ENCODE results near the gene RANBP3L. TPM values are rescaled to one million over a fixed set of nuclear protein-coding genes. Genes with fewer than 3 reads are reported as not detected.

RANBP3L gene
- total RNA-seq, 3 donors from 2014 or later (not counting 1 experiment from before 2014, with no cell fraction given) = not detected

GRCh38 chr5:36217567-36217966, 84.1 kb downstream of the RANBP3L start:
- Histone ChIP-seq H3K36me3 (ENCODE audit: control insufficient read depth, insufficient read depth, low read length) (peaks cover 39% of the 10 kb centered on the region), H3K9me3 (ENCODE audit: control insufficient read depth, insufficient read depth, low read length) (no peaks in the 10 kb centered on the region), H3K27me3 (ENCODE audit: control insufficient read depth, insufficient read depth, low read length) (no peaks in the 10 kb centered on the region), H3K4me3 (ENCODE audit: low read length) (no peak overlapping the region), H3K27ac (ENCODE audit: low read length) (no peak overlapping the region), H3K4me1 (ENCODE audit: control insufficient read depth, insufficient read depth, low read length) (no peaks in the 10 kb centered on the region)
- Mint-ChIP-seq H3K36me3 (no peaks in the 10 kb centered on the region), H3K9me3 (no peaks in the 10 kb centered on the region), H3K4me3 (no peak overlapping the region), H3K27me3 (ENCODE audit: low read depth in 2 of 2) (no peaks in the 10 kb centered on the region), H3K27ac (no peak overlapping the region), H3K4me1 (no peaks in the 10 kb centered on the region)
- intact Hi-C loops (cut with micrococcal nuclease) = no loop called here
- 100% methylated on average over 1 of the region's 1 CpG for WGBS (ENCODE audit: insufficient coverage)
- TF ChIP-seq CTCF (IDR thresholded peaks at IDR 0.05) = no peak
- DNase-seq (no peak), ATAC-seq (no peak)

DNA sequence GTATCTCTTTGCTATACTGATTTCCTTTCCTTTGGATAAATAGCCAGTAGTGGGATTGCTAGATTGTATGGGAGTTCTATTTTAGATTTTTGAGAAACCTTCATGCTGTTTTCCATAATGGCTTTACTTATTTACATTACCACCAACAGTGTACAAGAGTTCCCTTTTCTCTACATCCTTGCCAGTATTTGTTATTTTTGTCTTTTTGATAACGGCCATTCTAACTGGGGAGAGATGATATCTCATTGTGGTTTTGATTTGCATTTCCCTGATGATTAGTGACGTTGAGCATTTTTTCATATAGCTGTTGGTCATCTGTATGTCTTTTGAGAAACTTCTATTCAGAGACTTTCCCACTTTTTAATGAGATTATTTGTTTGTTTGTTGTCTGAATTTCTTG, 85.8 kb downstream of the RANBP3L start:
- no peaks in the 10 kb centered on the region for H3K36me3 Mint-ChIP-seq
- intact Hi-C loops (cut with micrococcal nuclease) = no loop called here
- WGBS (ENCODE audit: insufficient coverage) = 44% methylated on average over 2 of the region's 2 CpGs

GRCh38 chr5:36214436-36214835, 87.3 kb downstream of the RANBP3L start:
- no peaks in the 10 kb centered on the region for H3K27me3 Mint-ChIP-seq (ENCODE audit: low read depth in 2 of 2)
- H3K27ac ChIP-seq (ENCODE audit: low read length) = no peak overlapping the region
- H3K9me3 Mint-ChIP-seq = no peaks in the 10 kb centered on the region
- no peak for TF ChIP-seq CTCF (IDR thresholded peaks at IDR 0.05)
- no peak overlapping the region for H3K4me3 Mint-ChIP-seq
- WGBS (ENCODE audit: insufficient coverage) = 96% methylated on average over 3 of the region's 3 CpGs
- no peak overlapping the region for H3K4me3 ChIP-seq (ENCODE audit: low read length)
- no peaks in the 10 kb centered on the region for H3K4me1 ChIP-seq (ENCODE audit: control insufficient read depth, insufficient read depth, low read length)
- H3K27me3 ChIP-seq (ENCODE audit: control insufficient read depth, insufficient read depth, low read length) = no peaks in the 10 kb centered on the region
- H3K27ac Mint-ChIP-seq = no peak overlapping the region
- H3K36me3 Mint-ChIP-seq = no peaks in the 10 kb centered on the region
- no peaks in the 10 kb centered on the region for H3K9me3 ChIP-seq (ENCODE audit: control insufficient read depth, insufficient read depth, low read length)
- DNase-seq = peak in 1 of 2 donors; percentile 15
- H3K36me3 ChIP-seq (ENCODE audit: control insufficient read depth, insufficient read depth, low read length) = peaks cover 30% of the 10 kb centered on the region
- intact Hi-C loops (cut with micrococcal nuclease) = no loop called here
- no peak for ATAC-seq
- H3K4me1 Mint-ChIP-seq = no peaks in the 10 kb centered on the region

More for the DNA sequence above, 85.8 kb downstream of the RANBP3L start:
- ATAC-seq = no peak
- Mint-ChIP-seq H3K9me3 (no peaks in the 10 kb centered on the region), H3K27ac (no peak overlapping the region), H3K4me3 (no peak overlapping the region), H3K4me1 (no peaks in the 10 kb centered on the region), H3K27me3 (ENCODE audit: low read depth in 2 of 2) (no peaks in the 10 kb centered on the region)
- no peak overlapping the region for H3K27ac ChIP-seq (ENCODE audit: low read length)
- no peak for DNase-seq
- no peak for TF ChIP-seq CTCF (IDR thresholded peaks at IDR 0.05)
- peaks cover 38% of the 10 kb centered on the region for H3K36me3 ChIP-seq (ENCODE audit: control insufficient read depth, insufficient read depth, low read length)
- H3K27me3 ChIP-seq (ENCODE audit: control insufficient read depth, insufficient read depth, low read length) = no peaks in the 10 kb centered on the region
- H3K9me3 ChIP-seq (ENCODE audit: control insufficient read depth, insufficient read depth, low read length) = no peaks in the 10 kb centered on the region
- H3K4me3 ChIP-seq (ENCODE audit: low read length) = no peak overlapping the region
- H3K4me1 ChIP-seq (ENCODE audit: control insufficient read depth, insufficient read depth, low read length) = no peaks in the 10 kb centered on the region

- Histone ChIP-seq H3K9me3 (ENCODE audit: control insufficient read depth, insufficient read depth, low read length) (no peaks in the 10 kb centered on the region), H3K4me1 (ENCODE audit: control insufficient read depth, insufficient read depth, low read length) (no peaks in the 10 kb centered on the region), H3K27ac (ENCODE audit: low read length) (no peak overlapping the region), H3K36me3 (ENCODE audit: control insufficient read depth, insufficient read depth, low read length) (peaks cover 12% of the 10 kb centered on the region), H3K27me3 (ENCODE audit: control insufficient read depth, insufficient read depth, low read length) (no peaks in the 10 kb centered on the region), H3K4me3 (ENCODE audit: low read length) (no peak overlapping the region)
- intact Hi-C loops (cut with micrococcal nuclease) = no loop called here
- no peak overlapping the region for H3K27ac Mint-ChIP-seq
- H3K4me1 Mint-ChIP-seq = no peaks in the 10 kb centered on the region
- peaks cover 12% of the 10 kb centered on the region for H3K36me3 Mint-ChIP-seq
- no peak for TF ChIP-seq CTCF (IDR thresholded peaks at IDR 0.05)
- ATAC-seq = no peak
- H3K27me3 Mint-ChIP-seq (ENCODE audit: low read depth in 2 of 2) = no peaks in the 10 kb centered on the region
- H3K4me3 Mint-ChIP-seq = no peak overlapping the region
- DNase-seq = no peak
- H3K9me3 Mint-ChIP-seq = no peaks in the 10 kb centered on the region
- WGBS (ENCODE audit: insufficient coverage) = no CpG with 5 or more reads among the region's 3 CpGs
These were observed 92.0 kb downstream of the RANBP3L start for GRCh38 chr5:36209664-36210063.
